DLD1 (cell line): Measurements from ENCODE around the gene SLC6A12.

Experiments
- in situ Hi-C: cut with HindIII; loops from 2 replicates; pipeline ENCODE4 v1.10.0; 2017; ENCODE audit warnings: low sequenced_read_pairs

SLC6A12 gene

DNA sequence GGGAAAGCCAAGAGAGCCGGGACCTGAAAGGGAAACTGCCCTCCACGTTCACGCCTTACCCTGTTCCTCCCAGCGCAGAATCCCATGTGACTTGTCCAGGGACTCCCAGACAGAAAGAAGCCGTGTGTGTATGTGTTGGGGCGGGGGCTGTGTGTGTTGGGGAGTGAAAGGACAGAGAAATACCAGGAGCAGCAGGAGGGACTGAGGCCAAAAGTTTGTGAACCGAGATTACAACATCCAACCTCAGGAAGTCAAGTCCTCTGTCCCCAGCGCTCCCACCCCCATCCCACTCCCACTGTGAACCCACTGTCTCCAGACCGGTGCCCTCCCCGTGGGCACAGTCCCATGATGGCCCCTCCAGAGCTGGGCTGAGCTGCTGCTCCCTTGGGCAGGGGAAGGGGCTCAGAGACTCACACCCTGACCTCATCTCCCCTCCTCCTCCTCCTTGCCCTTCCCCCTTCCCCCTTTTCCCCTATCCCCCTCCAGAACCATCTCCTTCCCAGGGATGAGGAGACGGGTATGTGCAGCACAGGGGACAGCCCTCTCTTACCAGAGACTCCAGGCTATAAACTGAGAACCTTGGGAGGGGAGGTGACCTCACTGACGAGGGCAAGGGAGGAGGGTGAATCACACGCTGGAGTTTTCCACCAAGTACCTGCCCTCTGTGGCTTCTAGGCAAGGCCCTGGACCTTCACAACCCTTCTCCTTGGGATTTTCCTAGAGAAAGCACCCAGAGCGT is at the start of gene SLC6A12:
TSS of gene SLC6A12 (minus strand) at position 155 of the 739 bp plus-strand sequence. CDS start 4,171 bp downstream, outside the sequence.
- in situ Hi-C loops: no loop called here

GRCh38 chr12:263574-263973 is 49.6 kb upstream of the SLC6A12 start:
- in situ Hi-C loops: no loop called here

- in situ Hi-C loops: no loop called here
Measured at GRCh38 chr12:262817-263216, 48.9 kb upstream of the SLC6A12 start, which contains the start of gene SLC6A13. TSS of gene SLC6A13 (minus strand) at chr12:262836. CDS start at chr12:260052, 2,784 bp downstream.

- in situ Hi-C loops: no loop called here
Measured at GRCh38 chr12:262113-262512, 48.2 kb upstream of the SLC6A12 start.

- in situ Hi-C loops: no loop called here
Measured at GRCh38 chr12:257521-258321, 43.8 kb upstream of the SLC6A12 start.

DNA sequence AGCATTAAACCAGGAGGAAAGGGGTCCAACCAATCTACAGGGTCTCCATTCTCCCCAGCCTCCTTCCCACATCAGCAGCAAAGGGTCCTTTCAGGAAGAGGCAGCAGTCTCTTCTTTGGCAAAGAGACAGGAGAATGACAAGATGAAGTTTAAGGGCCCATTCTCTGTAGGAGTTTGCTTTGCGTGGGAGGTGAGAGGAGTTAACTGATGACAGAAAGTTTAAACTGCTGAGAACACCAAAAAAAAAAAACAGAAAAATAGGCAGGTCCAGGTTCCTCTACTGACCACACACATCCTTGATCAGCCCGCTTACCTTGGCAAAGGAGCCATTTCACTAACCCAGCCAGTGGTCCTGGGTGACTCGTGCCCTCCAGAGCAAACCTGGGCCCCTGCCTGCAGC is 43.0 kb upstream of the SLC6A12 start:
- in situ Hi-C loops: no loop called here

DNA sequence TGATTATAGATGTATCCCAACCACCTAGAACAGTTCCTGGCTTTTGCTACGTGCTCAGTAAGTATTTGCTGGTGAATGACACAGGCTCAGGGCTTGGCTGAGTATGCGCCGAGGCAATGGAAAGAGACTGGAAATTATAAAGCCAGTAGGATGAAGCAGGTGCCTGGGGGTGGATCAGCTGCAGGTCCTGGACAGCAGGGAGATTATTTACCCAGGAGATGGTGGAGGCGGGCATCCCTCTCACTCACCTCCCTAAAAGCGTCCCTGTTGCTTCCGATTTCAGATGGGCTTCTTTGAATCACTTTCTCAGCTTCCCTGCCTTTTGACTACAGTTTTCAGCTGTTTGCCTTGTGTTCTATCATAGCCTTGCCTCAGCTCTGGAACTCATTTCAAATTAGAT is 42.3 kb upstream of the SLC6A12 start:
- in situ Hi-C loops: no loop called here

- in situ Hi-C loops: no loop called here
Measured at GRCh38 chr12:254912-255311, 41.0 kb upstream of the SLC6A12 start.

DNA sequence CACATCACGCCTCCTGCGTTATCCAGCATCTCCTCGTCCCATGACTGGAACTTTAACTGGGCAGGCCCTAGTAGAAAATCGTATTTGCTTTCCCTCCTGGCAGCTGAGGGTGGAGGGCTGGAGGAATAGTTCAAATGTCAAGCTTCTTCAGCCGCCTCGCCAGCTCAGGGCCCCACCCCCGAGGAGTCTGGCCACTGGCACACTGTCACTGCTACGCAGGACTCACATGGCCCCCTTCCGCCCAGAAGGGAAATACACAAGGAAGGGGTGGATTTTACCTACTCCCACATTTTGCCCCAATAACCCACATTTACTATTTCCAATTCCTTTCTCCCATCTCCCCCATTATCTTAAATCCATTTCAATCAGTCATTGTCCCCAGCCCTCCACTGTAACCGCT is 40.1 kb upstream of the SLC6A12 start:
- in situ Hi-C loops: no loop called here

GRCh38 chr12:253116-253831 is 39.3 kb upstream of the SLC6A12 start:
- in situ Hi-C loops: no loop called here

GRCh38 chr12:252636-253035 is 38.7 kb upstream of the SLC6A12 start:
- in situ Hi-C loops: no loop called here

- in situ Hi-C loops: no loop called here
Measured at GRCh38 chr12:247271-247670, 33.3 kb upstream of the SLC6A12 start.

DNA sequence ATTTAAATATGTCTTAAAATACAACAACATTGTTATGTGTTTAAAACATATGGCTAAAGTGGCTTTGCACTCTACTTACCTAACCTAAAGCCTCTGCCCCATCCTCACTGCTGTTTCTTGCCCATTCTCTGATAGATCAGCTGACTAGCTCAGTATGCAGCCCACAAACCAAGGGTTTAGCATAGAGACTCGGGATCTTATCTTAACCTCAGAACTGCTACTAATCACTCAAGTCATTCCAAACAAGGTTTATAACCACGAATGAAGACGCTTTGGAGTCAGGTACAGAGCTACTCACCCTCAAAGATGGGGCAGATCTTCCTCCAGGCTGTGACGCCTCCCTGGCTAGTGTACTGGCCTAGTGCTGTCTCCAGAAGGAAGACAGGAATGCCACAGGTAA is 29.4 kb upstream of the SLC6A12 start:
- in situ Hi-C loops: no loop called here

DNA sequence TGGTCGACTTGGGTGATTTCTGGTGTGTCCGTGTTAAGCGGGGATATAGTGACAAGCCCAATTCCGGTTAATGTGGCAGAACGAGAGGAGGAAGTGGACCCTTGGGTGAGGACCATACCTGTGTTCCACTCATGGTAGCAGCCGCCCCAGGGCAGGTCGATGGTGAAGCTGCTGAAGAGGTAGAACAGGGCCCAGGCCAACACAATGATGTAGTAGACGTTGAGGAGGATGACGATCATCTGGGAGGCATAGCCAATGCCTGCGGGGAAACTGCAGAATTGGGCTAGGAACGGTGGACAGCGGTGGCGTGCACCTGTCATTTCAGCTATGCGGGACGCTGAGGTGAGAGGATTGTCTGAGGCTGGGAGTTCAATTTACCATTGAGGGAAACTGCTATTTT is 28.5 kb upstream of the SLC6A12 start:
- in situ Hi-C loops: no loop called here

GRCh38 chr12:241266-241665 is 27.3 kb upstream of the SLC6A12 start:
- in situ Hi-C loops: no loop called here

DNA sequence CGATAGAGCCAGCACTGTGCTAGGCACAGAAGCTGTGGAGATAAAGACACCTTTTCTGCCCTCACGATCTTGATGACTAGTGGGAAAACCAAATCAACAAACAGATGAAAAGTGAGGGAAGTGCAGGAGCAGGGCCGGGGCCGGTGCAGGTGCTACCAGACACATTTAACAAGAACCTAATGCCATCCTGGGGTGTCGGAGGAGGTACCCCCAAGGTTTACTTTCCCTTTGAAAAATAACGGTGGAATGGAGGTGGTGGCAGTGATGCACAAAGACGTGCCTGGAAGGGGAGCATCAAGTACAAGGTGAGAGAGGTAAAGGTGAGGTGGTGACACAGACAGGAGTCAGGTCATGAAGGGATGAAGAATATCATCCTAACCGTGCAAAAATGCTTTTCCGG is 26.6 kb upstream of the SLC6A12 start:
- in situ Hi-C loops: no loop called here

DNA sequence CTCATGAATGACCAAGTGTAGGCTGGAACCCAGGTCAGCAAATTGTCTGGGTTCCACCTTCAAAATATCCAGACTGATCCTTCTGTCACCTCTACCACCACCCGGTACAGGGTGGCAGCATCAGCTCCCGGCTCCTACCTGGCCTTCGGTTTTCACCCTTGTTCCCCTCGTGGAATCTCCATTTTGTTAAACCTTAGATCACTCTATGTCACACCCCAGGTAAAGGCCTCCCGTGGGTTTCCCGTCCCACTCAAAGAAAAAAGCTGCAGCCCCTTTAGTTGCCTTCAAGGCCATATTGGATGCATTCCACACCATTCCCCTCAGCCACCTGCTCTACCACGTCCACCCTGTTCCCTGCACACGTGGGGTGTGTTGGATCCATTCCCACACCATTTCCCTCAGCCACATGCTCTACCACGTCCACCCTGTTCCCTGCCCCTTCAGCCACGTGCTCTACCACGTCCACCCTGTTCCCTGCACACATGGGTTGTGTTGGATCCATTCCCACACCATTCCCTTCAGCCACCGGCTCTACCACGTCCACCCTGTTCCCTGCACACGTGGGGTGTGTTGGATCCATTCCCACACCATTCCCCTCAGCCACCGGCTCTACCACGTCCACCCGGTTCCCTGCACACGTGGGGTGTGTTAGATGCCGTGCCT is 24.9 kb upstream of the SLC6A12 start:
- in situ Hi-C loops: no loop called here

DNA sequence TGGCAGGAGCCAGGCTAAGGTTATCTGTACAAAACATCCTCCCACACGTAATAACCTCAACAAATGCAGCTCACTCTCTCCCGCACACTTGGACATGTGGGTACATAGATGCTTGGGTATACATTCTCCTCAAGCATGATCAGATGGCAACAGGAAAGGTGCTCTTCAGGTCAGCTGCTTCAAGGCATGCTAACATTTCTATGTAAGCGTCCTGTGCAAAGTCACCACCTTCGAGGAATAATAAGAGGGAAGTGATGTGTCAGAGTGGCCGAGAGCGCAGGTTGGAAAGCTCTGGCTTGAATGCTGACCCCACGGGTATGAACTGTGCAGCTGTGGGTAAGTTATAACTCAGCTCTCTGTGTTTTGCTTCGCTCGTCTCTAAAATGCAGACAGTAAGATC is 24.2 kb upstream of the SLC6A12 start:
- in situ Hi-C loops: no loop called here

DNA sequence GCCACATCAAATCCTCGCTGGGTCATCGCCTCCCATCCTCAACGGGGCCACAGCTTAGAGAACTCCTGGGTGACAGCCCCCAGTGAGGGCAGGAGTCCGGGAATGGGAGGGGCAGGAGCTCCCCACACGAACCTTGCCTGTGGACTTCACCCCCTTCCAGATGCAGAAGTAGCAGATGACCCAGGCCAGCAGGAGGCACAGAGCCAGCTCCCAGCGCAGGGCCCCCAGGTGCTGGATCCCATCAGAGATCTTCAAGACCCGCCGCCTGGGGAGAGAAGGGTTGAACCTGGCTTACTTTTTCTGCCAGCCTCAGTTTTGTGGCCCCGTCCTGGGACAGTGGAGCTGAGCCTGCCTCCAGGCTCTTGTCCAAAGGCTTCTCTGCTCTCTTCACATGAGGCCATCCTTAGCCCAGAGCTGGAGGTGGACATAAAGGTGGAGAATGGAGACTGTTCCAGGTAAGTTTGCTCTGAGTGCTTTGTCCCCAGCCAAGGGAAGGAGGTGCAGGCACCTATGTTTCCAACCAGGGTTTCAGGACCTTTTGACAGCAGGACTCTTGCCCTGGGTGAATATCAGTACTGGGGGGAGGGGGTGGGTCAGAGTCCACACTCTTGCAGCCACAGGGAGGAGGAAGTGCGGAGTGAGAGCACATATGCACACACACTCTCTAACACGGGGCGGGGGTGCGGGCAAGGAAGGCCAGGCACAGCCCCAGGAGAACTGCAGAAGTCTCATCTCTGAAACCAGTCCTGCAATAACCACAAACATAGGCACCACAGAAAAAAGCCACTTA is 23.3 kb upstream of the SLC6A12 start:
- in situ Hi-C loops: no loop called here

DNA sequence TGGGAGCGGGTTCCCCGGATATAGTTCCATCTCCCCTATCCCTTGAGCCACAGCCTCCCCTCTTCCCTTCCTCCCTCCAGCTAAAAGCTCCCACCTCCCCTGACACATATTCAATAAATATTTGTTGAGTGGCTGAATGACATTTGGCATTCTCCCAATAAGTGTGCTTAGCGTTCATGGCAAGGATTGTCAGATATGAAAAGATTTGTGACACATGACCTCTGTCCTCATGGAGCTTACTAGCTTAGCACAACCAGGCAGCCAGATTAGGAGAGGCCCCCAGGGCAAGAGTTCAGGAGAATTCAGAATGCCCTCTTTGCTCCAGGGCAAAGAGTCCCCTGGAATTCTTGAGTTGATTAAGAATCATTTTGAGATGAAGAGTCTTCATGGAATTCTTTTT is 22.5 kb upstream of the SLC6A12 start:
- in situ Hi-C loops: no loop called here
